HCT116 (cell line): Measurements from ENCODE around the gene SART3. TPM values are rescaled to one million over a fixed set of nuclear protein-coding genes. Genes with fewer than 3 reads are reported as not detected.

Experiments used
- ATAC-seq: fragments of 200-7000 bp; cut with Tn5 transposase; 2 replicates; pipeline ENCODE4 v1.9.1; 2020; ENCODE audit warnings: mild to moderate bottlenecking, moderate library complexity
- BruUV-seq: library from RNA; stranded (reverse); fragments of 400-500 nt; replicated peaks from 2 replicates; lab custom pipeline; 2021; lab: Mats Ljungman, UMichigan
- CTCF ChIA-PET: fragments of 300-600 bp; sonication (Branson Sonifier 250); formaldehyde crosslinking; loops from one replicate; lab custom pipeline; 2021; ENCODE audit warnings: antibody characterized with exemption; lab: Charles Lee
- POLR2A ChIA-PET: fragments of 300-600, 350-600 bp; sonication (Branson Sonifier 250); formaldehyde crosslinking; loops from one replicate; lab custom pipeline; 2021; ENCODE audit warnings: antibody characterized with exemption; lab: Charles Lee
- RAD21 ChIA-PET, 2 experiments: fragments of 300-600 bp; sonication (Branson Sonifier 250); formaldehyde crosslinking; loops; one replicate each; lab custom pipeline; 2023; ENCODE audit warnings: low total read pairs in 2 of 2; ENCODE audit not compliant: uncharacterized antibody in 2 of 2, unreplicated experiment in 2 of 2, low non-redundant PET in 1 of 2; lab: Charles Lee
- DNase-seq: peaks from one replicate; pipeline ENCODE4 v3.0.0-alpha.2; 2010; ENCODE audit warnings: low read depth, low spot score
- H2AFZ ChIP-seq: fragments of 200-600 bp; shearing (Covaris generic), sonication (generic); 2 replicates; pipeline ENCODE4 v1.6.1; 2017; ENCODE audit warnings: low read depth, mixed run types, mixed read lengths, antibody characterized with exemption, low read length; ENCODE audit not compliant: poor library complexity, severe bottlenecking
- H3K27ac ChIP-seq: 2 replicates; pipeline ENCODE4 v1.5.1; 2012; ENCODE audit warnings: low read depth, low read length
- H3K27me3 ChIP-seq: fragments of 200-600 bp; sonication (generic); 2 replicates; pipeline ENCODE4 v1.6.1; 2016; ENCODE audit warnings: mixed run types, low read length, mixed read lengths; ENCODE audit not compliant: insufficient read depth
- H3K36me3 ChIP-seq, 2 experiments: fragments of 200-500 bp in 1 of 2; fragments of 200-600 bp in 1 of 2; sonication (Bioruptor generic) in 1 of 2; sonication (generic) in 1 of 2; 2 replicates each; pipeline versions ENCODE4 v1.5.1 to v1.6.1; 2014 to 2016; ENCODE audit warnings: low read length in 2 of 2, inconsistent platforms in 1 of 2, mixed read lengths in 1 of 2, mixed run types in 1 of 2; ENCODE audit not compliant: insufficient read depth in 2 of 2, control insufficient read depth in 1 of 2
- H3K4me1 ChIP-seq, 2 experiments: fragments of 200-600 bp in 1 of 2; sonication (generic) in 1 of 2; 2 replicates each; pipeline versions ENCODE4 v1.5.1 to v1.6.1; 2012 to 2017; ENCODE audit warnings: low read length in 2 of 2, inconsistent platforms in 1 of 2, mild to moderate bottlenecking in 1 of 2, mixed read lengths in 1 of 2, mixed run types in 1 of 2, moderate library complexity in 1 of 2; ENCODE audit not compliant: insufficient read depth in 2 of 2, control insufficient read depth in 1 of 2
- H3K4me2 ChIP-seq: fragments of 200-600 bp; sonication (generic); 2 replicates; pipeline ENCODE4 v1.6.1; 2017; ENCODE audit warnings: mixed run types, low read length, mixed read lengths
- H3K4me3 ChIP-seq, 2 experiments: fragments of 200-600 bp in 1 of 2; sonication (generic) in 1 of 2; replicated peaks in 1 of 2; 2 replicates each; pipeline ENCODE4 v1.5.1; 2011 to 2016; ENCODE audit warnings: low read length in 2 of 2, control low read depth in 1 of 2, low read depth in 1 of 2, mild to moderate bottlenecking in 1 of 2, mixed read lengths in 1 of 2, mixed run types in 1 of 2
- H3K79me2 ChIP-seq: fragments of 200-600 bp; sonication (generic); 2 replicates; pipeline ENCODE4 v1.6.1; 2017; ENCODE audit warnings: mild to moderate bottlenecking, mixed run types, low read length, moderate library complexity, mixed read lengths; ENCODE audit not compliant: insufficient read depth
- H3K9ac ChIP-seq: fragments of 200-600 bp; sonication (generic); 2 replicates; pipeline ENCODE4 v1.6.1; 2016; ENCODE audit warnings: low read length, mixed read lengths
- H3K9me2 ChIP-seq: fragments of 200-600 bp; sonication (generic), shearing (Covaris generic); 2 replicates; pipeline ENCODE4 v1.6.1; 2017; ENCODE audit warnings: mixed run types, mild to moderate bottlenecking, moderate library complexity; ENCODE audit not compliant: insufficient read depth
- H3K9me3 ChIP-seq, 2 experiments: fragments of 200-500 bp in 1 of 2; fragments of 200-600 bp in 1 of 2; sonication (Bioruptor generic) in 1 of 2; sonication (generic) in 1 of 2; 2 replicates each; pipeline ENCODE4 v1.6.1; 2014 to 2017; ENCODE audit warnings: low read length in 2 of 2, mixed read lengths in 2 of 2, inconsistent platforms in 1 of 2, low read depth in 1 of 2, mild to moderate bottlenecking in 1 of 2, mixed run types in 1 of 2, moderate library complexity in 1 of 2; ENCODE audit not compliant: control insufficient read depth in 1 of 2, insufficient read depth in 1 of 2
- H4K20me1 ChIP-seq: fragments of 200-600 bp; sonication (generic), shearing (Covaris generic); 2 replicates; pipeline ENCODE4 v1.6.1; 2017; ENCODE audit warnings: mixed run types, mild to moderate bottlenecking, moderate library complexity; ENCODE audit not compliant: insufficient read depth
- JUND ChIP-seq: IDR thresholded peaks from 2 replicates; pipeline ENCODE4 v1.6.1; 2012
- POLR2AphosphoS5 ChIP-seq: IDR thresholded peaks from 2 replicates; pipeline ENCODE4 v1.6.1; 2011; ENCODE audit warnings: mild to moderate bottlenecking, low read depth, low read length, moderate library complexity
- RAD21 ChIP-seq: IDR thresholded peaks from 2 replicates; pipeline ENCODE4 v1.6.1; 2012; ENCODE audit warnings: low read depth, mild to moderate bottlenecking
- REST ChIP-seq: IDR thresholded peaks from 2 replicates; pipeline ENCODE4 v1.6.1; 2012; ENCODE audit warnings: low read depth
- SP1 ChIP-seq: IDR thresholded peaks from 2 replicates; pipeline ENCODE4 v1.6.1; 2012; ENCODE audit warnings: low read depth
- TCF7L2 ChIP-seq: IDR thresholded peaks from 2 replicates; pipeline ENCODE4 v1.7.0; 2011; ENCODE audit warnings: borderline replicate concordance, inconsistent platforms; ENCODE audit not compliant: insufficient read depth, insufficient read length; ENCODE audit errors: extremely low read depth
- ZFX ChIP-seq: fragments of 450-650 bp; IDR thresholded peaks from 2 replicates; pipeline ENCODE4 v1.6.1; 2017
- intact Hi-C: fragments of 100-400 bp; cut with micrococcal nuclease; formaldehyde crosslinking; loops from 2 replicates; pipeline ENCODE4 v1.10.0; 2022
- total RNA-seq: library from RNA; stranded (reverse); gene quantifications from one replicate; pipeline ENCODE4 v1.2.1, GENCODE V29; 2021; ENCODE audit not compliant: unreplicated experiment

SART3 gene
- total RNA-seq, 1 experiment from 2014 or later = 76.1 TPM

- POLR2A ChIA-PET = no interaction called here
- Histone ChIP-seq H3K79me2 (no peaks in the 10 kb centered on the region), H4K20me1 (no peaks in the 10 kb centered on the region), H3K4me2 (no peak overlapping the region), H2AFZ (no peak overlapping the region), H3K9me2 (no peaks in the 10 kb centered on the region), H3K9me3 (no peaks in the 10 kb centered on the region), H3K27ac (no peak overlapping the region), H3K27me3 (peaks cover 27% of the 10 kb centered on the region), H3K9ac (no peak overlapping the region), H3K36me3 (no peaks in the 10 kb centered on the region), H3K4me1 (0 out of 4 replicates have a peak, but pooled peaks cover 0 to under 1% of the 10 kb centered on the region in 2 experiments), H3K4me3 (no peak overlapping the region)
- no TSS peak for BruUV-seq
- ATAC-seq (no peak), DNase-seq (no peak)
- CTCF ChIA-PET = no interaction called here
- intact Hi-C loops = no loop called here
- RAD21 ChIA-PET = no interaction called here
- TF ChIP-seq JUND = no peak
- TF ChIP-seq RAD21 = no peak
- TF ChIP-seq REST = no peak
- no peak for TF ChIP-seq SP1
- TF ChIP-seq ZFX = no peak
- TF ChIP-seq POLR2AphosphoS5 = no peak
- no peak for TF ChIP-seq TCF7L2
Observed at GRCh38 chr12:108477055-108477880, 83.7 kb downstream of the SART3 start.
